Breast epithelium (tissue), 3 donors: ENCODE data around the gene PPHLN1.

ENCODE experiments used
- POLR2A ChIP-seq: fragments of 450-650 bp; IDR thresholded peaks from one replicate; pipeline ENCODE4 v1.6.1; 2016; ENCODE audit warnings: antibody characterized with exemption, mild to moderate bottlenecking, moderate library complexity
- POLR2AphosphoS5 ChIP-seq, 3 donors: sonication (generic); formaldehyde crosslinking; IDR thresholded peaks; one replicate each; pipeline ENCODE4 v1.6.1; 2017; ENCODE audit warnings: antibody characterized with exemption in 3 of 3
- TF ChIP-seq, protein P1 (sequence below), 3 donors: fragments of 450-650 bp; IDR thresholded peaks; one replicate each; pipeline ENCODE4 v1.5.1; 2016 to 2017; ENCODE audit warnings: antibody characterized with exemption in 3 of 3, mild to moderate bottlenecking in 3 of 3, moderate library complexity in 3 of 3

DNA sequence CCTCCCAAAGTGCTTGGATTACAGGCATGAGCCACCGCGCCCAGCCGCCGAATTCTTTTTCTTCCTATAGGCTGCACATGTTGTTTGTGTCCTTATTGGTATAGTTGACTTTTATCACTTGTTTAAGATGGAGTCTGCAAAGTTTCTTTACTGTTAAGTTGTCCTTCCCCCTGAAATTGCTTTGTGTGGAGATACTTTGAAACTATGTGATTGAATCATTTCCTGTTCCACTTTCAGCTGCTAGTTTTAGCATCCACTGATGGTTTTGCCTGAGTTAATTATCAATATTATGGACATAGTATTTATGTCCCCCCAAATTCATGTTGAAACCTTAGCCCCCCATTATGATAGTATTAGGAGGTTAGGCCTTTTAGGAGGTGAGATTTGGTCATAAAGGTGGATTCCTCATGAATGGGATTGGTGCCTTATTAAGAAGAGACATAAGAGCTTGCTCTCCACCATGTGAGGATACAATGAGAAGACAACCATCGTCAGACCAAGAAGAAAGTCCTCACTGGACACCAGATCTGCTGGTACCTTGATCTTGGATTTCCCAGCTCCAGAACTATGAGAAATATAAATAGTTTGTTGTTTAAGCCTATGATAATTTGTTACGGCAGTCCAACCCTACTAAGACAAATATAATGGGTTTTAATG is 34.9 kb downstream of the PPHLN1 start:
- TF ChIP-seq, protein P1, sequence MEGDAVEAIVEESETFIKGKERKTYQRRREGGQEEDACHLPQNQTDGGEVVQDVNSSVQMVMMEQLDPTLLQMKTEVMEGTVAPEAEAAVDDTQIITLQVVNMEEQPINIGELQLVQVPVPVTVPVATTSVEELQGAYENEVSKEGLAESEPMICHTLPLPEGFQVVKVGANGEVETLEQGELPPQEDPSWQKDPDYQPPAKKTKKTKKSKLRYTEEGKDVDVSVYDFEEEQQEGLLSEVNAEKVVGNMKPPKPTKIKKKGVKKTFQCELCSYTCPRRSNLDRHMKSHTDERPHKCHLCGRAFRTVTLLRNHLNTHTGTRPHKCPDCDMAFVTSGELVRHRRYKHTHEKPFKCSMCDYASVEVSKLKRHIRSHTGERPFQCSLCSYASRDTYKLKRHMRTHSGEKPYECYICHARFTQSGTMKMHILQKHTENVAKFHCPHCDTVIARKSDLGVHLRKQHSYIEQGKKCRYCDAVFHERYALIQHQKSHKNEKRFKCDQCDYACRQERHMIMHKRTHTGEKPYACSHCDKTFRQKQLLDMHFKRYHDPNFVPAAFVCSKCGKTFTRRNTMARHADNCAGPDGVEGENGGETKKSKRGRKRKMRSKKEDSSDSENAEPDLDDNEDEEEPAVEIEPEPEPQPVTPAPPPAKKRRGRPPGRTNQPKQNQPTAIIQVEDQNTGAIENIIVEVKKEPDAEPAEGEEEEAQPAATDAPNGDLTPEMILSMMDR (IDR thresholded peaks at IDR 0.05) = no peak
- no peak for TF ChIP-seq POLR2AphosphoS5 (IDR thresholded peaks at IDR 0.05)
- no peak for TF ChIP-seq POLR2A
